Occipital lobe (tissue), 2 donors: ENCODE results near the gene RELL2. TPM values are rescaled to one million over a fixed set of nuclear protein-coding genes. Genes with fewer than 3 reads are reported as not detected.

Experiments used
- DNase-seq: peaks from one replicate; lab custom pipeline; 2025; lab: John Stamatoyannopoulos, UW
- total RNA-seq: library from RNA; depleted of rRNA; stranded (reverse); fragments of >200 nt; gene quantifications from one replicate; pipeline ENCODE4 v1.2.3, GENCODE V29; 2014

RELL2 gene
- total RNA-seq, 1 donor from 2014 or later: 8.4 TPM

- DNase-seq: no peak
Measured at GRCh38 chr5:141649056-141649688, 12.4 kb downstream of the RELL2 start.

- DNase-seq: no peak
Measured at GRCh38 chr5:141649972-141650371, 13.2 kb downstream of the RELL2 start.

GRCh38 chr5:141650851-141651727, 14.3 kb downstream of the RELL2 start, which contains the start of gene FCHSD1:
TSS of gene FCHSD1 (minus strand) at chr5:141651418. CDS start at chr5:141651368, 50 bp downstream.
- peak; percentile 74 for DNase-seq

- no peak for DNase-seq
Measured at GRCh38 chr5:141651728-141652105, 14.9 kb downstream of the RELL2 start.

- no peak for DNase-seq
Measured at GRCh38 chr5:141654298-141654697, 17.5 kb downstream of the RELL2 start.

GRCh38 chr5:141655020-141655419, 18.2 kb downstream of the RELL2 start:
- no peak for DNase-seq

GRCh38 chr5:141656396-141656795, 19.6 kb downstream of the RELL2 start:
- no peak for DNase-seq

GRCh38 chr5:141657404-141657803, 20.6 kb downstream of the RELL2 start:
- no peak for DNase-seq

- no peak for DNase-seq
Measured at GRCh38 chr5:141657937-141658545, 21.2 kb downstream of the RELL2 start.

GRCh38 chr5:141662028-141662427, 25.2 kb downstream of the RELL2 start:
- DNase-seq: no peak

- DNase-seq: no peak
Measured at GRCh38 chr5:141663506-141663905, 26.7 kb downstream of the RELL2 start.

- peak; percentile 54 for DNase-seq
Measured at GRCh38 chr5:141664733-141665461, 28.1 kb downstream of the RELL2 start.

GRCh38 chr5:141665995-141666940, 29.5 kb downstream of the RELL2 start:
- no peak for DNase-seq

GRCh38 chr5:141668601-141669265, 31.9 kb downstream of the RELL2 start:
- no peak for DNase-seq

- DNase-seq: no peak
Measured at GRCh38 chr5:141669520-141669919, 32.7 kb downstream of the RELL2 start.

GRCh38 chr5:141672071-141672840, 35.5 kb downstream of the RELL2 start:
- no peak for DNase-seq

- DNase-seq: no peak
Measured at GRCh38 chr5:141672841-141673813, 36.3 kb downstream of the RELL2 start.

- DNase-seq: no peak
Measured at GRCh38 chr5:141674747-141675146, 38.0 kb downstream of the RELL2 start.
